ENCODE data around the gene SMIM24. TPM values are rescaled to one million over a fixed set of nuclear protein-coding genes. Genes with fewer than 3 reads are reported as not detected.

Gene SMIM24
- total and polyA plus RNA-seq, 2 experiments from 2014 or later, result 5.0 to 21.5 TPM

DNA sequence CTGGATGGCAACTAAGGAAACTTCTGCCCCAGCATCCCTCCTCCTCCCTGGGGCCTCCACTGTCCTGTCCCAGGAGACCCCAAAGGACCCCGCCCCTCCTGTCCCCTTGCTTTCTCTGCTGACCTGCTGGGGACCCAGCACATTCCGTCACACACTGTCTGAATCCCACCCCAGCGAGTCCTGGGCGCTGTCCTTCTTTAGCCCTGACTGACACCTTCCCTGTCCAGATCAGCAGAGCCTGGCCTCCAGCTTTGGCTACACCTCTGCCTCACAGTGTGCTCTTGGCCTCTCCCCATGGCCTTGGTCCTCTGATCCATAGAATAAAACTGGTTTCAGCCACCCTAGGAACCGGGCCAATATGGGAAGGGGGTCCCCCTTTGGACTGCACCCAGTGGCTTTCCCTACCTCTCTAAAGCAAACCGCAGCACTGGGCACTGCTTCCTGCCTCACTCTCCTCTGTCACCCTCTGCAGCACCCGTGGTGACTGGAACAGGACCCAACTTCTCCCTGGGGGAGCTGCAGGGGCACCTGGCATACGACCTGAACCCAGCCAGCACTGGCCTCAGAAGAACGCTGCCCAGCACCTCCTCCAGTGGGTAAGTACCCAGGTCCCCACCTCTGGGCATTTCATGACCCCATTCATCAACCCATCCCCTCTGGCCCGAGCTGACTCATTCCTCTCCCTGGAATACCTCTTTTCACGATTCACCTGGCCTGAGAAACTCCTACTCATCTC lies 46.4 kb downstream of the SMIM24 start (continued):
- no peak for TF ChIP-seq EZH2phosphoT487 (IDR thresholded peaks at IDR 0.05; ENCODE audit: unreplicated experiment)
- TF ChIP-seq, protein P1, sequence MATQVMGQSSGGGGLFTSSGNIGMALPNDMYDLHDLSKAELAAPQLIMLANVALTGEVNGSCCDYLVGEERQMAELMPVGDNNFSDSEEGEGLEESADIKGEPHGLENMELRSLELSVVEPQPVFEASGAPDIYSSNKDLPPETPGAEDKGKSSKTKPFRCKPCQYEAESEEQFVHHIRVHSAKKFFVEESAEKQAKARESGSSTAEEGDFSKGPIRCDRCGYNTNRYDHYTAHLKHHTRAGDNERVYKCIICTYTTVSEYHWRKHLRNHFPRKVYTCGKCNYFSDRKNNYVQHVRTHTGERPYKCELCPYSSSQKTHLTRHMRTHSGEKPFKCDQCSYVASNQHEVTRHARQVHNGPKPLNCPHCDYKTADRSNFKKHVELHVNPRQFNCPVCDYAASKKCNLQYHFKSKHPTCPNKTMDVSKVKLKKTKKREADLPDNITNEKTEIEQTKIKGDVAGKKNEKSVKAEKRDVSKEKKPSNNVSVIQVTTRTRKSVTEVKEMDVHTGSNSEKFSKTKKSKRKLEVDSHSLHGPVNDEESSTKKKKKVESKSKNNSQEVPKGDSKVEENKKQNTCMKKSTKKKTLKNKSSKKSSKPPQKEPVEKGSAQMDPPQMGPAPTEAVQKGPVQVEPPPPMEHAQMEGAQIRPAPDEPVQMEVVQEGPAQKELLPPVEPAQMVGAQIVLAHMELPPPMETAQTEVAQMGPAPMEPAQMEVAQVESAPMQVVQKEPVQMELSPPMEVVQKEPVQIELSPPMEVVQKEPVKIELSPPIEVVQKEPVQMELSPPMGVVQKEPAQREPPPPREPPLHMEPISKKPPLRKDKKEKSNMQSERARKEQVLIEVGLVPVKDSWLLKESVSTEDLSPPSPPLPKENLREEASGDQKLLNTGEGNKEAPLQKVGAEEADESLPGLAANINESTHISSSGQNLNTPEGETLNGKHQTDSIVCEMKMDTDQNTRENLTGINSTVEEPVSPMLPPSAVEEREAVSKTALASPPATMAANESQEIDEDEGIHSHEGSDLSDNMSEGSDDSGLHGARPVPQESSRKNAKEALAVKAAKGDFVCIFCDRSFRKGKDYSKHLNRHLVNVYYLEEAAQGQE (IDR thresholded peaks at IDR 0.05; ENCODE audit: unreplicated experiment), result no peak
- no peak for TF ChIP-seq EZH2 (IDR thresholded peaks at IDR 0.05; ENCODE audit: low read depth, unreplicated experiment)
- TF ChIP-seq JUNB (IDR thresholded peaks at IDR 0.05; ENCODE audit: unreplicated experiment), result no peak
- TF ChIP-seq NANOG (IDR thresholded peaks at IDR 0.05; ENCODE audit: borderline replicate concordance), result no peak
- TF ChIP-seq CREB1 (CRISPR knock-in tag; IDR thresholded peaks at IDR 0.05; ENCODE audit: low read depth), result no peak
- TF ChIP-seq STAT1 (IDR thresholded peaks at IDR 0.05; ENCODE audit: unreplicated experiment), result no peak
- TF ChIP-seq ZNF331 (CRISPR knock-in tag; IDR thresholded peaks at IDR 0.05; ENCODE audit: low read depth), result no peak

DNA sequence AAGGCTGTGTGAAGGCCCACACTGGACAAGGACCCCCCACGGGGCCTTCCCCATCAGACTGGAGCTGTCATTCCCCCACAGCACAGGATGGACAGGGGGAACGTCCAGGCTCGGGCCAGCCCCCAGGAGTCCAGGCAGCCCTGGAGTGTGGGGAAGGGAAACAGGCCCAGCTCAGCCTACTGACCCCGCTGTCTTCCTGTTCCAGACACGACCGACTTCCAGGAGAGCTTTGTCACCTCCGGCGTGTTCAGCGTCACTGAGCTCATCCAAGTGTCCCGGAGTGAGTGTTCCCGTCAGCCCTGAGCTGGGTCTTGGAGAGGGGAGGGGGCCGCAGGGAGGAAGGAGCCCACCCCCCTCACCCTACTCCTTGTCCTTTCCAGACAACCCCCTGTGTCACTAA lies 47.0 kb downstream of the SMIM24 start:
- no peak for ATAC-seq
- Mint-ChIP-seq H3K4me1 (peaks cover under 1% of the 10 kb centered on the region; the same call in 2 of the 3 replicates), H3K27ac (no peak overlapping the region), H3K27me3 (ENCODE audit: insufficient read depth, low read depth, poor library complexity) (peaks cover 34% of the 10 kb centered on the region), H3K36me3 (ENCODE audit: low read depth) (no peaks in the 10 kb centered on the region; the same call in 2 of the 3 replicates), H3K4me3 (no peak overlapping the region), H3K9me3 (peaks cover 4% of the 10 kb centered on the region; the same call in 1 of the 3 replicates)
- H3K4me2 ChIP-seq, result no peak overlapping the region
- H3K4me3 ChIP-seq, result no peak overlapping the region
- H3K27me3 ChIP-seq (ENCODE audit: insufficient read depth), result no peaks in the 10 kb centered on the region
- H3K9me2 ChIP-seq (ENCODE audit: insufficient read depth), result no peaks in the 10 kb centered on the region
- no peaks in the 10 kb centered on the region; the same call in 1 of the 2 replicates for H3K4me1 ChIP-seq (ENCODE audit: insufficient read depth)
- no peak for TF ChIP-seq JUNB (IDR thresholded peaks at IDR 0.05; ENCODE audit: unreplicated experiment)
- no peak for TF ChIP-seq ZNF114 (CRISPR knock-in tag; IDR thresholded peaks at IDR 0.05)
- no peak for TF ChIP-seq ETS1 (IDR thresholded peaks at IDR 0.05)
- no peak for TF ChIP-seq CREB1 (CRISPR knock-in tag; IDR thresholded peaks at IDR 0.05; ENCODE audit: low read depth)
- TF ChIP-seq STAT1 (IDR thresholded peaks at IDR 0.05; ENCODE audit: unreplicated experiment), result no peak
- TF ChIP-seq, protein P1 (IDR thresholded peaks at IDR 0.05; ENCODE audit: unreplicated experiment), result no peak
- H4K20me1 ChIP-seq (replicated peaks; ENCODE audit: insufficient read depth), result no peaks in the 10 kb centered on the region
- no peaks in the 10 kb centered on the region for H3K79me2 ChIP-seq (replicated peaks; ENCODE audit: insufficient read depth)
- no peak overlapping the region for H3K27ac ChIP-seq (ENCODE audit: low read depth)
- no peaks in the 10 kb centered on the region for H3F3A ChIP-seq (replicated peaks; ENCODE audit: low read depth)
- DNase-seq (ENCODE audit: low spot score), result no peak
- no peak overlapping the region for H2AFZ ChIP-seq
- no peaks in the 10 kb centered on the region for H3K36me3 ChIP-seq (ENCODE audit: insufficient read depth)

Data from GM23338 (cell line).